ACHN (cell line): ENCODE measurements around the gene LARP4B.
"Not testable (repeated sequence)": the region's sequence is repeated elsewhere in the genome, so short reads cannot be mapped to it uniquely, and the experiment has no call there.

Experiments used
- DNase-seq: peaks from one replicate; pipeline ENCODE4 v3.0.0-alpha.2; 2015
- in situ Hi-C: cut with HindIII; loops from 2 replicates; pipeline ENCODE4 v1.10.0; 2017; ENCODE audit warnings: low sequenced_read_pairs, low pct_ligation_motif_present, low pct_unique_long_range_greater_than_20kb

Gene LARP4B

DNA sequence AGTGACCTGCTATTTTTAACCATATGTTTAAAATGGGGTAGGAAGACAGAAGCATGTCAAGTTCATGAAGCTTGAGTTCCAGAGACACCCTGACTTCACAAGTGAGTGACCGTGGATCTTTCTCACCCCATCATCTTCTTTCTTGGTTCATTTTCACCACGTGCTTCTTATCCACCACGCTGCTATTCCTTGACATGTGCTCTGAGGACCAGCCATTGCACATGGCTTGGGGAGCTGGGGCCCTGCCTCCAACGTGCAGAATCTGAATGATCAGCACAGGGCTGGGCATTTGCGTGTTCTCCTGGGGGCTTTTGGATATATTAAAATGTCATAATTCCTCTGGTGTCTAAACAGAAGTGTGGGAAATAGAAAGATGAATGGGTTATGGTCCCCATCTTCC lies 31.7 kb upstream of the LARP4B start:
- in situ Hi-C loops, result no loop called here
- DNase-seq, result no peak

DNA sequence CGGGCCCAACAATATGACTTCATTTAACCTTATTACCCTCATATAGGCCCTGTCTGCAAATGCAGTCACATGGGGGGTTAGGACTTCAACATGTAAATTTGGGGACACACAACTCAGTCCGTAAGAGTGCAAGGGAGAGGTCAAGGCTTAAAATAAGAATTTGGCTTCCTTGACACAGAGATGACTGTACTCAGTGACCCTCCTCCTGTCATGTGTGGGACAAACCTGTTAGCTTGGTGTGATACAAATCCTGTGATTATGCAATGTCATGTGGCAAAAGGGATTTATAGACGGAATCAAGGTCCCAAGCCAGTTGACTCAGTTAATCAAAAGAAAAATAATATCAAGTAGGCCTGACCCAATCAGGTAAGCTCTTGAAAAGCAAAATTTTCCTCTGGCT lies 30.8 kb upstream of the LARP4B start:
- in situ Hi-C loops, result no loop called here
- DNase-seq, result no peak

DNA sequence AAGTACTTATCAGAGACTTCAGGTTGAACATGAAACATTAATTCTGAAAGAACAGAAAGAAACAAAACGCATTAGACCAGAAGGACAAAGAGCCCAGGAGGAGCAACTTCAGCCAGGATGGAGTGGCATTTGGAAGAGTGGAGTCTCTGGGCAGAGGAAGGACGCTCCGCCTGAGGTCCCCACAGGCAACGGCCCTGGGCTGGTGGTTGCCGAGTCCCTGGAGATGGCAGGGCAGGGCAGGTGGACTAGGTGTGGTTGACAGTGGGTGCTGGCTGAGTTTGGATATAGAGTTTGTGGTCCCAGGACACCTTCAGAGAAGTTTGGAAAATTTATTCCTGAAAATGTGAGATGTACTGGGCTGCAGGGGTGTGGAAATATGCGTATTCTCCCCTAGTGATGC lies 27.4 kb upstream of the LARP4B start:
- in situ Hi-C loops, result no loop called here
- no peak for DNase-seq

DNA sequence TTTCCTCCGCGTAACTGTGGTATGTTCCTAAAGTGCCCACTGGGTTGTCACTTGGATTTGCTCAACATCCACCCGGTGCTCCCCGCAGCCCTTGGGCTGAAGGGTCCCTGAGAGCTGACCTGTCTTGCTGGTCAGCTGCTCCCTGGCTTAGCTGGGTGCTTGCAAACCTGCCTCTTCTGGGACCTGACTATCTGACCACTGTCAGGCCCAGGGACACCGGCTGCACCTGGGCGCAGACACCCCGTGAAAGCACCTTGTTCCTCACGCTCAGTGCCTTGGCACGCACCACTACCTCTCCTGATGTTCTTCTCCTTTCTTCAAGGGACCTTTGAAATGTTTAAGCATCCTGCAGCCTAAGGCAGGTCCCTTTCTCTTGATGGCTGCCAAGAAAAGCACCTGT lies 26.6 kb upstream of the LARP4B start:
- in situ Hi-C loops, result no loop called here
- DNase-seq, result no peak

DNA sequence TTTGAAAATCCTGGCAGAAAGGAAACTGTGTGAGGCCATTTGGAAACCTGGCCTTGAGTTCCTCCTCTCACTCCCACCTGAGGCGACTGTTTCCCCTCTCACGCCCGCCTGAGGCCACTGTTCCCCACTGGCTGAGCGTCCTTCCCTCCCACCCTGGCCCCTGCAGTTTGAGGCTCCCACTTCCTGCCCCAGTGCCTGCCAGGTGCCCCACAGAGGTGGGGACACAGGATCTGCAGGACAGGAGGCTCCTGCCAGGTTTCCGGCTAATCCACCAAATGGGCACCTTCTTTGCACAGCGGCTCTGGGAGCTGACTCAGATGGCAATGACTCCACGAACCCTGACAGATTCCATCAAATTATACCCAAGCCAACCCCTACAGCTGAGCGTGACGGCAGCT lies 24.3 kb upstream of the LARP4B start:
- no peak for DNase-seq
- in situ Hi-C loops, result no loop called here

DNA sequence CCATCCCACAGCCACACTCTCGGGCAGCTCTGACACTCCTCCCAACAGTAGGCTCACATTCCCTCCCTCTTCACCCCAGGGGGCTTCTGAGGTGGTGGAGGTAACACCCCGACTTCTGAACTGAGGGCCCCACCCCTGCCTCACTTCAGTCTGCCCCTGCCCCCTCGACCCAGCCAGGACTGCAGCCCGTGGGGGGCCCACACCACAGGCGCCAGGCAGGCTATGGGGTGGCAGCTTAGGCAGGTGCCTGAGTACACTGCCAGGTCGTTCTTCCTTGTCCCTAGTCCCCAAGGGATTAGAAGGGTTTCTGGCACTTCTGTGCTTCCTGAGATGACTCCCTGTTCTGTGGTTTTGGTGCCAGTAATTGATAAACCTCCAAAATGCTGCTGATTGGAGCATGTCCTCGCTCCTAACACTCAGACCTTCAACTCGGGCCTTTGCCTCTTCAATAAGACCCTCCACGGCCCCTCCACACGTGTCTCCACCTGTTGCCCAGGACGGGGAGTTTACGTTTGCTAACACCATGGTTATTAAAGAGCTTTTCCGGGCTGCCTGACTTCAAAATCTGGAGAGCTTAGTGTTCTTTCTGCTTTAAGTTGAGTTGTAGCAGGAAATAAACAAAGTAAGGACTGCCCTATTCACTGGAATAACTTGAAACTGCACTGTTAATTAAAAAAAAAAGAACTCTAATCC lies 23.8 kb upstream of the LARP4B start:
- in situ Hi-C loops, result no loop called here
- DNase-seq, result no peak

DNA sequence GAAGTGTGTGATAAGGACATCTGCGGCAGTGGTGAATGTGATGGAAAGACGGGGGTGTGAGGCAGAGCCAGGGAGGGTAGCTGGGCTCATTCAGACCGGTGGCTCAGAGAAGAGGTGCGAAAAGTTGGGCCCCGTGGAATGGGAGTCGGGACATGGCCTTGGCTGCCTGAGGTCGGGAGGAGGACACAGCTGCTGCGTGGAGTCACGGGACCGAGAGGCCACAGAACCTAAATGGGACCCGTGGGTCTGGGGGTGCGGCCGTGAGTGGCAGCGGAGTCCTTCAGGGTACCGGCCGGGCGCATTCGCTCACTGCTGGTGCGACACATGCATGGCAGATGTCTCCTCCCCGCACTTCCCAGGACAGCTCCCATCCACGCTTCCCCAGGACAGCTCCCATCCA lies 22.9 kb upstream of the LARP4B start:
- in situ Hi-C loops, result no loop called here
- no peak for DNase-seq

DNA sequence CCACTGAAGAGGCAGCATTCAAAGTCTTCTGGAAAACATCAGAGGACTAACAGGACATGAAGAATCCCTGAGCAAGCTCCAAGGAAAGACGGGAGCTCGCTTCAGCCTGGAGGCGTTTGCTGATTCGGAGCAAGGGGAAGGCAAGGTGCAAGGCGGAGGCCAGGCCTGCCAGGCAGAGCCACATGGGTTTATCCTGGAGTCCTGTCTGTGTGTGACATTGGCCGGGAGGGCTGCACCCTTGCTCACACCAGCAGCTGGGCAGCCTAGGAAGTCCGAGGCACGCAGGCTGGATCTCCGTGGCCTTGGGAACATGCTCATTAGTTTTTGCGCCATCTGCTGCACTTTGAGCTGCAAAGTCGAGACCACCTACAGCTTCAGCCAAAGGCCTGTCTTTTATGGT lies 22.3 kb upstream of the LARP4B start:
- in situ Hi-C loops, result no loop called here

DNA sequence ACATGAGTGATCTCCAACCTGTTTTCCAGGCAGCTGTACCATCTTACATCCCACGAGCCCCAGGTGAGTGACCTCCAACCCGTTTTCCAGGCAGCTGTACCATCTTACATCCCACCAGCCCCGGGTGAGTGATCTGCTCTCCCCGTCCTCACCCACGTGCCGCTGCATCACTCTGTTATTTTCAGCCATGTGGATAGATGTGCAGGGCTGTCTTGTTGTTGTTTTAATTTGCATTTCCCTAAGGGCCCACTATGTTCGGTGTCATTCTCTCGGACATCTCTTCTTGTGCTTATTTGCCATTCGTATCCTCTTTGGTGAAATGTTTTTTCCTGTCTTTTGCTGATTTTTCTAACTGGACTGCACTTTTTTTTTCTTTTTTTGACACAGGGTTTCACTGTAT lies 17.9 kb upstream of the LARP4B start:
- no peak for DNase-seq
- in situ Hi-C loops, result no loop called here

More for the DNA sequence above, 22.3 kb upstream of the LARP4B start:
- DNase-seq, result no peak

DNA sequence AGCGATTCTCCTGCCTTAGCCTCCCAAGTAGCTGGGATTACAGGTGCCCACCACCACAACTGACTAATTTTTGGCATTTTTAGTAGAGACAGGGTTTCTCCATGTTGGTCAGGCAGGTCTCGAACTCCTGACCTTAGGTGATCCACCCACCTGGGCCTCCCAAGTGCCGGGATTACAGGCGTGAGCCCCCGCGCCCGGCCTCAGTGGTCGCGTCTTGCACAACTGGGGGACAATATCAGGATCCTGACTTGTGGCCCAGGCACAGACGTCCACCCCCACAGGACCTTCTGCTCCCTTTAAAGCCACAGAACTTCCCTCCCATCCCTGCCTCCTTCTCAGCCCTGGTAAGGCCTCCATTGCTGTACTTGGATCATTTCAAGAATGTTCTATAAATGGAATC lies 16.8 kb upstream of the LARP4B start:
- in situ Hi-C loops, result no loop called here
- no peak for DNase-seq

DNA sequence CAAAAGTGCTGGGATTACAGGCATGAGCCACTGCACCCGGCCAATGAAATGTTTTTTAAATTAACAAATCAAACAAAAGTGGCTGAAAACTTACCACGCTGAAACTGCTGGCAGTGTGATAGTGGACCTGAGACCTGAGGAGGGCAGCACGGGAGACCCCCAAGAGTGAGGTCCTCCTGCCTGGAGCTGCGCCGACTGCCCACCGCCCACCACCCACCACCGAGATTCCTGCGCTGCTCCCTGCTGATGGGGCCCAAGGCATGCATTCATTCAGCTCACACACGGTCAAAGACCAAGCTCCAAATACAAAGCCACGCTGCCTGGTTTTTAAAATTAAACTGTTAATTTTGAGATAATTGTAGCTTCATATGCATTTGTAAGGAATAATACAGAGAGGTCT lies 16.4 kb upstream of the LARP4B start:
- in situ Hi-C loops, result no loop called here
- no peak for DNase-seq

DNA sequence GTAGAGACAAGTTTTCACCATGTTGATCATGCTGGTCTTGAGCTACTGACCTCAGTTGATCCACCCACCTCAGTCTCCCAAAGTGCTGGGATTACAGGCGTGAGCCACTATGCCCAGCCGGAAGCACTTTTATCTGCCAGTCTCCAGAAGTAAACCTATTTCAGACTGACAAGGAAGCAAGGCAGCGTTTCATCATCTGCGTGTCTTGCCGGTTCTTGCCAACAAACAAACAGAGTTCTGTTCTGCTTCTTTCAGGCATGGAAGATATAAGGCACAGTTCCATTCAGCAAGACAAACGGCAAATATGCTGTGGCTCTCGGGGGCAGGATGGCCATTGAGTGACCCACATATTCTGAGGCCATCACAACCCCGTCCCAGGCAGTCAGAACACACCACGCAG lies 15.5 kb upstream of the LARP4B start:
- DNase-seq, result no peak
- in situ Hi-C loops, result no loop called here

DNA sequence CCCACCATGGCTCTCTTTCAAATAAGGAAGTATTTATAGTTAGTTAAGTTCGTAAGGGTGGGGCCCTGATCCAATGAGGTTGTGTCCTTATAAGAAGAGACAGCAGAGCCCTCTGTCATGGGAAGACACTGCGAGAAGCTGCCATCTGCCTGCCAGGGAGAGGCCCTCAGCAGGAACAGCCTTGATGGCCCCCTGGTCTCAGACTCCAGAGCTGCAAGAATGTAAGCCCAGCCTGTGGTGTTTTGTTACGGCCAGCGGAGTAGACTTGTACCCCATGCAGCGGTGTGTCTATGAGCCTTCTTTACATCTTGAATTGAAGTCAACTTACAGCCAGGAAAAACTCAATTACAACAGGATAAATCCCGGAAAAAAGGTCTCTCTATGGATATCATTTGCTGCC lies 14.3 kb upstream of the LARP4B start:
- no peak for DNase-seq
- in situ Hi-C loops, result no loop called here

DNA sequence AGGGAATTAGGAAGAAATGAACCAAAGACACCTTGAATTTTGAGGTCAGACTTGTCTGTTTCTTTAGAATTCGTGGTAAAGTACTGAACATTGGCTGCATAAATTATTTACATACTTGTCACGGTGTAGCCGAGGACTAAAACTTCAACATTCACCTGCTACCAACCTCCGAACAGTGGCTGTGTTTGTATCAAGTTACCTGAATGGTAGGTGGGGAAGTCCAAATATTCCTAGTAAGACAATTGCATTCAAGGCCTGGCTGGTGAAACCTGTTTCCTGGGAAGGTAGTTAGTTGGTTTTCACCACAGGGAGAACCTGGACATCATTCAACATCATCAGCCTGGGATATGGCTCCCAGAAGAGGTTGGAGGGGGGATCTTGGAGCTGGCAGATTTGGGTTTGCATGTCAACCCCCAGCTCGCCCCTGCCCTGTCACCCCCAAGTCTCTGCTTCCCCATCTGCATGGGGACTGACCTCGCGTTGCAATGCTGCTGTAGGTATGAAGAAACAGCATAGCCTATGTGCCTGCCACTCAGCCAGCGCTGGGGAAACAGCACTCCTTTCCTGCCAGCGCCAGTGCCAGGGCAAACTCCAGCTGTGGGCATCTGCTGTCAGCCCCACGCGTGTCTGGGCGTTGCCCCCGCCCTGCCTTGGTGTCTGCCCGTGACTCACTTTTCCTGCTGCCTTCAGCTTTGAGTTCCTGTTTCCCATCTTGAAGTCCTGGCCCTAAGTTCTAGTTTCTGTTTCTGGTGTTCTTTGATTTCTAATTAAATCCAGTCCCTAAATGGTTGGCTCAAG lies 12.7 kb upstream of the LARP4B start:
- DNase-seq, result no peak
- in situ Hi-C loops, result no loop called here

DNA sequence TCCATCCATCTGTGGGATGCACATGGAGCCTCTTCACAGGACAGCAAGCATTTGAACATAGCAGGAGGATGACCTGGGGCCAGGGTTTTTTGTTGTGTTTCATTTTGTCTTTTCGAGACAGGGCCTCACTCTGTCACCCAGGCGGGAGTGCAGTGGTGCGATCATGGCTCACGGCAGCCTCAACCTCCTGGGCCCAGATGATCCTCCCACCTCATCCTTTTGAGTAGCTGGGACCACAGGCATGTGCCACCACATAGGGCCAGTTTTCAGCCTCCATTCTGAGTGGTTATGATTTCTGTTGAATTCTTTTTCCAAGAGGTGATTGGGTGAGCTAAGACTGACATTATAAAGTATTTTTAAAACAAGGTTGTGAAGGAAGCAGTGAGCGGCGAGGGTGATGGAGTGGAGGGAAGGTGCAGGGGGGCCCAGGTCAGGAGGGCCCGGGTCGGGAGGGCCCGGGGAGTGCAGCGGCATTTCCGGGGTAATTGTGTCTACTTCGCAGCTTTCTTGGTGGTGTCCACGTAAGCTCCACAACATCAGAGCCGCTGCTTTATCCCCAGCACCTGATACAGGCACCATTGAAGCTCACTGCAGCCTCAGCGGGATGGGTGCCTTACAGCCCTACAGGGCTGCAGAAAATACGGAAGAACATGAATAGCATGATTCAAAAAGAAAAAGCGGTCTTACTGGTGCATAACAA lies 12.0 kb upstream of the LARP4B start:
- DNase-seq, result no peak
- in situ Hi-C loops, result no loop called here

DNA sequence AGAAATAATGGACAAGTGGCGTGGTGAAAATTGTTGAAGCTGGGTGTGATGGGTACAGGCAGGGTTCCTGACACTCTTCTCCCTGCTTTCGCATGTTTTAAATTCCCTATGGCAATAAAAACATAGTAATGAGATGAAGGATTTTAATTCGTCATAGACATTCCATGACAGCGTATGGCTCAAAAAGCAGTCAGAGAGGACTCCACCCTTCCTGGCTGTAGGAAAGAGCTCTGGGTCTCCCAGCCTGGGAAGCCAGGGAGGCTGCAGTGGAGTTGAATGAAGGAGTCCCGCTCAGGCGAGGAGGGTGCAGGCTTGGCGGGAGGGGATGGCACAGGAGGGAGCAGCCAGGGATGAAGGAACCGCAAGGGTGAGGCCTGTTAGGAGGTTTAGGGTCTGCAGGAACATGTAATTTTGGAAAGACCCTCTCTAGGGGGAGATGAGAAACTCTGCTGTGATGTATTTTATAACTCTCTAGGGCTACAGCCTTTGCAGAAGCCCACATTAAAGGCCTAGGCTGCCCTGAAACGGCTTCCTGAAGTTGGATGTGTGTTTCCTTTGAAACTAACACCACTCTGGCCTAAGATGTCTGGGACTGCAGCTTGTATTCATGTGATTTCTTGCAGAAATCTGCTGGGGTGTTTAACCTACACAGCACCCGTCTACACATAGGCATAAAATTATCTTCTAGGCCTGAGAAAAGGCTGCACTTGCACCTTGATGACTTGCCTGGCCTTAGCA lies 7.6 kb upstream of the LARP4B start:
- in situ Hi-C loops, result no loop called here
- no peak for DNase-seq

DNA sequence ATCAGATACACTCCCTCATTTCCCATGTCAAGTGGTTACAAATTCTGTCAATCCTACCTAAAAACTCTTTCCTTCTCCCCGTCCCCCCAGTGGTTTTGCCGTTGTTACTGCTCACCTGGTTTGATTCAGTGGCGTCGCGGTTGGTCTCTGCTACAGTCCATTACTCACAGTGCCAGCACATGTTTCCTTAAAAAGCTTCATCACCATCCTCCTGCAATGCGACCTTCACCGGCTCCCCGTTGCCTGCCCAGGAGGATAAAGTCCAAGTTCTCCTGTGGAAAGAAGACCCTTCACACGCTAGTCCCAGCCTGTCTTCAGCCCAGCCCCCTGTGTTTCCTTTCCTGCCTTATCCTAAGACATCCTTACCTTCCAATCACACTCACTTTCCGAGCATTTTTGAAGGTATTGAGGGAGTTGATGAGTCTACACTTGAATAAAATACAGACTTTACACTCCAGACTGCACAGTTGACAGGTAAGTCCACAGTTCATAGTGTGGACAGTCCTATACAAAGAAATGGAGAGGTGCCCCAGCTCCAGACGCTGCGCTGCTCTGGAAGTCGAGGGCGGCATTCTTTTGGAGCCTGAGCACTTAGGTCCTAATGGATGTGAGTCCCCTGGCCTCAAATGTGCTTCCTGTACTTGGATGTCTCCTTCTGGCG lies 3.4 kb upstream of the LARP4B start:
- no peak for DNase-seq
- in situ Hi-C loops, result no loop called here

DNA sequence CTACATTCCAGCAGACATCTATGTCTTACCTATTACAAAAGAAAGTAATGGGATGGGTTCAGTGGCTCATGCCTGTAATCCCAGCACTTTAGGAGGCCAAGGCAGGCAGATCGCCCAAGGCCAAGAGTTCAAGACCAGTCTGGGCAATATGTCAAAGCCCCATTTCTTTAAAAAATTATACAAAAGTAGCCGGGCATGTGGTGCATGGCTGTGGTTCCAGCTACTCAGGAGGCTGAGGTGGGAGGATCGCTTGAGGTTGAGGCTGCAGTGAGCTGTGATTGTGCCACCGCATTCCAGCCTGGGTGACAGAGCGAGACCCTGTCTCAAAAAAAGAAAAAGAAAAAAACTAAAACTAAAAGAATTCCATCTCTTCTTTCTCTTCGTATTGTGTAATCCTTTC lies 2.7 kb upstream of the LARP4B start:
- DNase-seq, in situ Hi-C loops: not testable (repeated sequence)

DNA sequence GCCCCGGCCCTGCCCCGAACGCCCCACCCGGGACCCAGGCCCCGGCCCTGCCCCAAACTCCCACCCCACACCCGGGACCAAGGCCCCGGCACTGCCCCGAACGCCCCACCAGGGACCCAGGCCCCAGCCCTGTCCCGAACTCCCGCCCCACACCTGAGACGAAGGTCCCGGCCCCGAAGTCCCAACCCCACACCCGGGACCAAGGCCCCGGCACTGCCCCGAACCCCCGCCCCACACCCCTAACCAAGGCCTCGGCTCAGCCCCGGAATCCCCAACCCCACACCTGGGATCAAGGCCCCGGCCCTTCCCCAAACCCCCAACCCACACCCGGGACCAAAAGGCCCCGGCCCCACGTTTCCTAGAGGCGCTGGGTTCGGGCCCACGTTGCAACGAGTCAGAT lies 1.1 kb upstream of the LARP4B start:
- in situ Hi-C loops, result no loop called here
- DNase-seq, result no peak
